Panc1 (cell line): Measurements from ENCODE around the gene SLCO4A1.

Source experiments
- CTCF ChIP-seq: fragments of 450-650 bp; IDR thresholded peaks from 2 replicates; pipeline ENCODE4 v1.5.1; 2017; ENCODE audit warnings: mild to moderate bottlenecking
- REST ChIP-seq, 2 experiments: IDR thresholded peaks; 2 replicates each; pipeline ENCODE4 v1.6.1; 2011 to 2012; ENCODE audit warnings: low read depth in 2 of 2, control low read depth in 1 of 2, low read length in 1 of 2, mild to moderate bottlenecking in 1 of 2, moderate library complexity in 1 of 2; ENCODE audit not compliant: insufficient read depth in 1 of 2
- TCF7L2 ChIP-seq: IDR thresholded peaks from 2 replicates; pipeline ENCODE4 v1.6.1; 2011; ENCODE audit warnings: mild to moderate bottlenecking, low read depth, low read length, inconsistent platforms

GRCh38 chr20:62595491-62595890 is 46.8 kb upstream of the SLCO4A1 start:
- no peak for TF ChIP-seq CTCF
- TF ChIP-seq TCF7L2, result no peak
- no peak for TF ChIP-seq REST (IDR thresholded peaks at IDR 0.05; ENCODE audit: insufficient read depth in 1 of 2, low read depth in 2 of 2, low read length in 1 of 2)
